ENCODE measurements around the gene FBLN5.
"Not testable (repeated sequence)": the region's sequence is repeated elsewhere in the genome, so short reads cannot be mapped to it uniquely, and the experiment has no call there.

Gene FBLN5

DNA sequence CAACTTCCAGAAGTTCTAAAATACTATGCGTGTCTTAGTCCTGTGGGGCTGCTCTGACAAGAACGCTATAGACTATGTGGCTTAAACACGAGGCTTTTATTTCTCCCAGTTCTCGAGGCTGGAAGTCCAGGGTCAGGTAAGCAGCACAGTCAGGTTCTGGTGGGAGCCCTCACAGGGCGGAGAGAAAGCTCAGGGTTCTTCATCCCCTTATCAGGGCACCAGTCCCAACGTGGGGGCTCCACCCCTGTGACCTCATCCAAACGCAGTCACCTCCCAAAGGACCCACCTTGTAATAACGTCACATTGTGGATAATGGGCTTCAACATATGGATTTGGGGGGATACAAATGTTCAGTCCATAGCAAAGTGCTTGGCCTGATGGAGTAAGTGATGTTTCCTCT, 43.0 kb downstream of the FBLN5 start:
- DNase-seq: no peak

DNA sequence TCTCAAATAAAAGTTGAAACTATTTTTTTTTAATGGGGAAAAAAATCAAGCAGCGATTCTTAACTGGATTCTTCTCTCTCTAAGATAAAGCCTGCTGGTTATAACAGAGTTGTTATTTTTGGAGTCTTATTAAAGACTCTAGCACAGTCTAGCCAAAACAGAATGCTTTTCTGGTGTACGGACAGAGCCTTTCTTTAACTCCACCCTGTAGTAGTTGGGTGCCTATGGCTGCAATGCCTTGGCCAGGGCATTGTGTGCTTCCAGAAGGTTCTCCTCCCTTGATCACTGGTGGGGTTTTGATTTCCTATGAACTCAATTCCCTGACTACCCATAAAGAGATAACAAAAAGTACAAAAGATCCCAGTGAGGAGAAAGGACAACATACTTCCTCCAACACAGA, 44.4 kb downstream of the FBLN5 start:
- DNase-seq: no peak

DNA sequence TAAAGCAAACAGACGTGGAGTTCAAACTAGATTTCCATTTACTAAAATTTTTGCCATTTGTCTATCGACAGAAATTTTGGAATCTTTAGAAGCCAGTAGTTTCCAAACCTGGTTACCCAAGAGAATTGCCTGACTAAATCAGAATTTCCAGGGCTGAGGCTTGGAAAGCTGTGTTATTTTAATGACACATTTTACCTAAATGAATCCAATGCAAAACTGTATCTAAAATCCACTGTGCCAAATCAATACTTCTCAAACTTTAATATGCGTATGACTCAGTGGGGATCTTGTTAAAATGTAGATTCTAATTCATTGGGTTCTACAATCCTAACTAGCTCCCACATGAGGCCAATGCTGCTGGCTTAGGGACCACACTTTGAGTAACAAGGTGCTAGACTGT, 45.2 kb downstream of the FBLN5 start:
- no peak for DNase-seq

DNA sequence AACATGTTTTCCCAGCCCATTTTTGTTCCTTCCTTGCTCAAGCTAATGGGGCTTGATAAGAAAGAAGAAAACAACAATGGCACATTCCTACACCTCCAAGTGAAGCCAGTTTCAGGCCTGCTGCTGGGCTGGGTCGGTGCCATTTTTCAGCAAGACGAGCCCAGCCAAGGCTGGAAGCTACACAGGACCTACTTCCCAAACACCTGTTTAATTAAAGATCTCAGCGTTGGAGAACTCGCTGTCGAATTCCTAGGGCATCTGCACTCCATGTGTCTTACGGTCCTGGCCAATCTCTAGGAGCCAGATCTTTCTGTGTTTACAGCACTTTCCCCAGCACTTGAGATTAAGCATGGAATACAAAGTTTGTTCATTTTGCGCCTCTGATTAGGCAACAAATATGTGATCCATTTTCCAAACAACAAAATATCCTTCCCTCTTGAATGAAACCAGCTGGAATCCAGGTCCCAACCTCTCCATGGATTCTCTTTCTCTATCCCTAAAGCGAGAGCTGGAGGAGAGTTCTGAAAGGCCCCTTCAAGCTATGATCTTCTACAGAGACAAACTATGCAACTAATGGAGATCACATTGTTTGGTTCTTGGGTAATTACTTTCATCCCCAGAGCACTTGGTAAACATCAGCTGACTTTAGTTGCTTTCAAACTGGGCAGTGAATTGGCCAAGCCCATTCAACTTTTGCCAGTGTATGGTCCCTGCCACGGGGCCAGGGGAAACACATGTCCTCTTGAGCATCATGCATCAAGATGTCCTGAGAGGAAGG, 45.9 kb downstream of the FBLN5 start:
- DNase-seq: no peak

DNA sequence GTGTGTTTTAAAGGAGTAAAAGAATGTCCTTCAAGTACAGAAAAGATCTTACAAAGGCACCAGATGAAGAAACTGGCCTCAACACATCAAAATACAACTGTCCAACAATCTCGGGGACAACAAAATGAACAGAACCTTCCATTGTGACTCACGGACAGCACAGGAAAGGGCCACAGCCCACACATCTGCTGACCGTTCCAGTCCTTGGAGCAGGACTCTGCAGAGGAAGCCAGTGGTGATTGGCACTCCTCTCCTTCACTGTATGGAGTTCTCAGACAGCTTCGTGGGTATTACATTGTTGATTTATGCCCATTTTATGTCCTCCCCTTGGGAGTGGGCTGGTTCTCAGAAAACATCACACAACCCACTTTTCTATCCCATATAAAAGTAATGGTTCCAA, 47.7 kb downstream of the FBLN5 start:
- DNase-seq: no peak

DNA sequence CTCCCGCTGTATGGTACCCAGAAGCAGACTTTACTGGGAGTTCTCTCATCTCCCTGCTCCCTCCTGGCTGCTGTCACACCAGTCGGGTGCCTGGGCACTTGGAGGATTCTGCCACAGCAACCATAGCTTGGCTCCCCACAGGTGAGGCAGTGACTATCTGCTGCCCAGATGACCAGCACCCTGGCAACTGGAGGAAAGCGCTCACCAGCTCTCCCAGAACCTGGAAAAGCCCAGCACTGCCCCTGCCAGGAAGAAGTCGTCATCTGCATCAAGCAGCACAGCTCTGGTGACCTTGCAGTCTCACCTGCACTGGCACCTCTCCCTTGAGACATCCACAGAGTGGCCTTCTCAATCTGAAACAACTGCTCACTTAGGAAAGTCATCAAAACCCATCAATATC, 48.3 kb downstream of the FBLN5 start:
- DNase-seq: no peak

DNA sequence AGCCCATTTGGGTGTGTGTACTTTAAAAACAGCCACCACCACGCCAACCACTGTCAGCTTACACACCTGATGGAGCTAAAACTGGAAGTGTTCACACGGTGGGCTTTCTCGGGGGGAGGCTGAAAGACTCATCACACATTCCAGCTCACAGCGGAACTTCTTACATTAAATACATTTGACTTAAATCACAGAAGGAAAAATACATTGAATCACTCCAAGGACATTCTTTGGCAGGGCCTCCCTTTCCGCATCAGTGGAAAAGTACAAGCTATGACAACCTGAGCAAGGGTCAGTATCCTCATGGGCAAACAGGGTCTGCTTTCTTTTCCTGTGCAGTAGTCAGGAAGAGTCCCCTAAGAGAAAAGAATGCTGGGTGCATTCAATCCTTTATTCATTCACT, 49.1 kb downstream of the FBLN5 start:
- DNase-seq: no peak

DNA sequence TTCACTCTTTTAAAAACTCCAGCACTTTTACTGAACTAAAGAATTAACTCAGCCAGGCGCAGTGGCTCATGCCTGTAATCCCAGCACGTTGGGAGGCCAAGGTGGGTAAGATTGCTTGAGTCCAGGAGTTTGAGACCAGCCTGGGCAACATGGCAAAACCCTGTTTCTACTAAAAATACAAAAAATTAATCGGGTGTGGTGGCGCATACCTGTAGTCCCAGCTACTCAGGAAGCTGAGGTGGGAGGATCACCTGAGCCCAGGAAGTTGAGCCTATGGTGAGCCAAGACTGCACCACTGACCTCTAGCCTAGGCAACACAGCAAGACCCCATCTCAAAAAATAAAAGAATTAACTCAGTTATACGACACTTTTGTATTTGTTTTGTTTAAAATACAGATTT, 49.8 kb downstream of the FBLN5 start:
- DNase-seq: not testable (repeated sequence)

DNA sequence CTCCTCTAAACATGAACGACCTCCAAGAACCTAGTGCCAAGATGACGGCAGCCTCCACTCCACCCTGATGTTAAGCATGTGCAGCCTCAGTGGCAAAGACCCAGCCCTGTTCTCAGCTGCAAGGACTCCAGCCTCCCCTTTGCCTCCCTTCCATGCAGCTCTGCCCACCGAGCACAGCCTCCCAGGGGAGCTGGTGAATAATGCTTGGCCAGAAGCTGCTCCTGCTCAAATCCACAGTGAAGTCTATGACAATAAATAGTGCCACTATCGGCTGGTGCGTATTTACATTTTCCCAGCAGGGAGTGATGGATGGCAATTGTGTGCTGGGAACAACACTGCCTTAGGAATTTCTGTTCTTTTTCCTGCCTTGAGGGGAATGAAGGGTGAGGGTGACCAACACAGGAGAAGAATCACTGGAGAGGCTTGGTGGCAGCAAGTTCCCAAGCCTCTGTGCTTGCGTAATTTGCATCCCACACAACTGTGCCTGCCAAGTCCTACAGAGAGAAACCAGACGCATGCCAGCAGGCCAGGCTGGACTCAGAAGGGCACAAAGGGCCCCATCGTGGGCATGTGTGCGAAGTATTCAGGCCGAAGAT, 50.3 kb downstream of the FBLN5 start:
- no peak for DNase-seq

DNA sequence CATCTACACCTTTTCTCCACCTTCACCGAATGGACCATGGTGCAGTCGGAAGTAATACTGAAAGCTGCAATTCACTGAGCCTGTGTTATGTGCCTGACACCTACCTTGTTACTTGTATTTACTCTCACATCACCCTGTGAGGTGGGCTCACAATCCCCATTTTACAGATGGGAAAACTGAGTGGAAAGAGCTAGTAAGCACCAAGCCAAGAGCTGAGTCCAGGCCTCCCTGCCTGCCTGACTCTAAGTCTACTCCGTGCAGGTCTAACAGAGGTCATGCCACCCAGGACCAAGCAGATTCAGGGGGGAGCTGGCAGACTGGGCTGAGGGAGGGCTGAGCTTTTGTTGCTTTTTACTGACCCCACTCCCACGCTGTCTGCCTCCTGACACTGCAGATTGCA, 51.1 kb downstream of the FBLN5 start:
- no peak for DNase-seq

DNA sequence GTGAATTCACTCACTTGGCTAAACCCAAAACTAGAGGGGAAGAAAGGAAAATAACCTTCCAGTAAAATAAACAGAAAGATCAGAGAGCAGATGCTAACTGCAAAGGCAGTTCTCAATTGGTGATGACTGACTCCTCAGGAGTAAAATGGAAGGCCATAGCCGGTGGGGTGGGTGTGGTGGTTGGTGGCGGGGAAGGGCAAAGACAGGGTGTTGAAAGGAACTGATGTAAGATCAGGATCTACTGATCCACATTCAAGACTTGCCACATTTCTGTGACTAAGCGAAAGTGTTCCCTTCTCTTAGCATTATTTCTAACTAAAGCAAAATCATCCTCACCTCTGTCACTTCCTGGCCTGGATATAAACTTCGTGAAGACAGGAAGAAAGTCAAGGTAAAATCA, 53.8 kb downstream of the FBLN5 start:
- DNase-seq: no peak

DNA sequence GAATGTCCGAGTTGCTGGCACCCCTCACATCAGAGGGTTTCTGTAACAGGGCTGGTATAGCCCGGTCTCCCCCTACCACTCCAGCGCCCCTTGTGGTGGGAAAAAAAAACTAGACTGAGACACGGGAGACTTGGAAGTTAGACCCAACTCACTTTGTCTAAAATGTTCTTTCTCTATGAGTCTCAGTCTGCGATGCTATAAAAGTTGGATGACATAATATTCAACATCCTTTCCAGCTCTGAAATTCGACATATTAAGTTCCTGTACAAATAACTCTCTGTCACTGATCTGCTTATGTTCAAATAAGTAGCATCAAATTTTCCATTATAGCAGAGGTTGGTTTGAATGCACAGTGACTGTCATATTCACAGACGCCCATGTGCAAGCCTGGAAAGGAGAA, 54.5 kb downstream of the FBLN5 start:
- DNase-seq: no peak

DNA sequence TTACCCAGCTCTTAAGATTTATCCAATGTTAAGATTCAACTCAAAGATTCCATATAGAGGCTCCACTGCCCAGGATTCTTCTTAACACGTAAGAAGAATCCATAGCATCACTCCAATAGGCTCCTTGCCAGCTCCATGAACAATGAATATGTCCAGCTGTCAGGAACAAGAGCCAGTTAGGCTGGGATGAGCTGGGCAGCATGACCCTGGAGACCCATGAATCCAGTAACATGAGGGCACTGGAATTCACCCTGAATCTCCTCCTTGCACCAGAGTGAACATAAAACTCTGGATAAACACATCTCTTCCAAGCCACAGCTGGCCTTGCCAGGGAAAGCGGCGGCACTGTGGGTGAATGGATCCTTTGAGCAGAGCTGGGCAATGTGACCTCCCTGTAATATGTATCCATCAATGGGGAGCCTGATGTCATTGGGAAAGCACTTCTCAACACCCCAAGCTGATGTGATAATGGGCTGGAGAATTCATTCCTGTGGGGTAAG, 55.7 kb downstream of the FBLN5 start:
- no peak for DNase-seq

DNA sequence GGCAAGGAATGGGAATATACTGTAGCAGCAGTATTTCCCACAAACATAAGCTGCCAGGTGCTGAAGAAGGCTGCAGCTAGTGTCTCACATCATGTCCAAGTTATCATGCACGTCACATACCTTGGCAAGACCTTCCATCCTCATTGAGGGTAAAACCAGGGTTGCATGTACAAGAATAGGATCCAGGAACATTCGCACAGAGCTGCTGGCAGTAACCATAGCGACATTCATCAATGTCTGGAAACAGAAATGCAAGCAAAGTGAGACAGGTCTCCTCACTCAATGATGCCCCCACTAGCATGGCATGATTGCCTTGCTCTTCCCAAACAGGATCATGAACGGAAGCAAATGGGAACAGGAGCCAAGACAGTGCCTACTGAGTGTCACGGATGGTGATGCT, 56.4 kb downstream of the FBLN5 start:
- no peak for DNase-seq

DNA sequence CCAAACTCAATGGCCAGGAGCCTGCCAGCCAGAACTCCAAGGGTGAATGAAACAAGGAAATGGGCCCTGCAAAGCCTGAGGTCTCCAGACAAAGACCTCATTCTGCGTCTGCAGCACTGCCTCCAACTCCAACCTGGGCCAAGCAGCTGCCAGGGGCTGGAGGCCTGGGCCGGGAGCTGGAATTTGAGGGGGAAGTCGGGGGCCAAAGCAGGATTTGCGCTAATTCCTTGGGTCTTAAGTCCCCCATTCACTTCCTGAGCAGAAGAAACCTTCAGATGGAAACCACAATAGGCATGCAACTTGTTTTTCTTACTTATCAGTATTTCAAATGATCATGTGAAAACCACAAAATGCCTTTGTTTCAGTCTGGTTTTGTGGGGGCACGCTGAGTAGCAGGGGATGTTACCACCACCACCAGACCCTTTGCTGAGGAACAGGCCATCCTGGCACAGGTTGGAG, 57.2 kb downstream of the FBLN5 start:
- DNase-seq: no peak

DNA sequence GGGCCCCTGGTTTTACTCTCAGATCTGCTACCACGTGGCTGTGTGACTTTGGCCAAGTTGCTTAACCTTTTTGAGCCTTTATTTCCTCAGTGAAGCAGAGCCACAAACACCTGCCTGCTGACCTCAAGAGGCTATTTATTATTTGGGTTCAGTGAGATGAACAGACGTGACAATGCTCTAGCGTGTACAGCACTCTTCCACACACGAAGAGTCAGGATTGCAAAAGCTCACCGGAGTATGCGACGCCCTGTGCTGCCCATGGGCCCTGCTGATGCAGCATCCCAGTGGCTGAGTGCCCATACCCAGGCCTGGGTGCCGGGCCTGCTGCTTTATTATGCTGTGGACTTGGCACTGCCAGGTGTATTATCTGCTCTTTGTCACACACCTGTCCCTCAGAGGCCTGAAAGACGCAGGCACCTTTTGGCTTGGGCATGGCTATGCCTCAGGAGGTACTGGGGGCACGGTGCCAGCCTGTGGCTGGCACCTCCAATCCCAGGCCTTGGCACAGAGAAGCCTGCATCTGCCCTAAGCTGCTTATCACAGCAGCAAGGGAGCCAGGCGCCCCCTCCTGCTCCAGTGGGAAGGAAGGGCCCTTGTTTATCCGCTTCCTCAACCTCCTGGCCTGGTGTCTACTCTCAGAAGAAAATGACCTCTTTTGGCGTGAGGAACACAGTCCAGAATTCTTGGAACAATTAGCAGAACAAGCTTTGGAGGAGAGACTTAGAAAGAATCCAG, 57.9 kb downstream of the FBLN5 start:
- DNase-seq: no peak

DNA sequence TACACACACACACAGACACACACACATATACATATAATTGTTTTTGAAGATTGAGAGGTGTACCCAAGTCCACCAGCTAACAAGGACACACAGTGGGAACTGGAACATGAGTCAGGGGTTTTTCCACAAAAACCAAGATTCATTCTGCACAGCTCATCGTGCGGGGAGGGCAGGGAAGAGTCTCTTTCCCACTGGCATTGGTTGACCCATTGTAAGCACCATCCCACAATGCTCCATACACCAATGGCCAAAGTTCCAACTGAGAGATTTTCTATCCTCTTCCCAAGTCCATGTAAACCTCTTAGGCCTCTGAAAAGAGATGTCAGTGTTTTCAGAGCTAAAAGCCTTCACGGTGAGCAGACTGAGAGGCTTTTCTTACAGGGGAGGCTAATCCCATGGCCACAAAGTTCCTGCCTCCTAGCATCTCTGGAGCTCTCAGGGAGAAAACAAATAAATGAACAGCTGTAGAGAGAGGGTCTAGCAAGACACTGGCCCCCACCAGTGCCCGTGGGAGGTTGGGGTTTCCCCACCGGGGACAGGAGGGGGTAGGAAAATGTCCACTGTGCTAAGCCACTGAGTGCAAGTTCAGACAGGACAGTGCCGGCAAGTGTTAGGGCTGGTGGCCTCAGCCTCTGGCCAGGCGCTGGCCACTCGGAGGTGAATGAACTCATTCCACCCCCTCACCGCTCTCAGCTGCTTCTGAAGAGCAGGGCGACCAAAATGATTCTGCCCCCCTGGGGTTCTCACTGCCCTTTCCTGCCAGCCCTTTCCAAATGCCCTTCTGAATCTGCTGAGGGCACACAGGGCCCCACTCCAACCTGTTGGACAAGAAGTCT, 58.6 kb downstream of the FBLN5 start:
- DNase-seq: no peak

DNA sequence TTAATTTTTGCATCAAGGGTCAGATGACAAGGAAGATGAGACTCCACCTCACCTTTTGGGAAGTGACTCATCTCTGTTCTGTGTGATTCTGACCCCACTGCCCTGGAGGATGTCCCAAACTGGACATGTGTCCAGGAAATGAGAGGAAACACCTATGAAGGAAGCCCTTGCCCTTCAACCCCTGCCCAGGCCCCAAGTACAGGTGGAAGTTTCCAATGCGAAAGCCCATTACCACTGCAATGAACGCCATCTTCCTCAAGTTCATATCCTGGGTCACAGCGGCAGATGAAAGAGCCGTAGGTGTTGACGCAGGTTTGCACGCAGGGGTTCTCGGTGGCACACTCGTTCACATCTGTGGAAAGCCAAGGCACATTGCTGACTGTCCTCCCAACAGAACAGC, 60.5 kb downstream of the FBLN5 start:
- DNase-seq: no peak

DNA sequence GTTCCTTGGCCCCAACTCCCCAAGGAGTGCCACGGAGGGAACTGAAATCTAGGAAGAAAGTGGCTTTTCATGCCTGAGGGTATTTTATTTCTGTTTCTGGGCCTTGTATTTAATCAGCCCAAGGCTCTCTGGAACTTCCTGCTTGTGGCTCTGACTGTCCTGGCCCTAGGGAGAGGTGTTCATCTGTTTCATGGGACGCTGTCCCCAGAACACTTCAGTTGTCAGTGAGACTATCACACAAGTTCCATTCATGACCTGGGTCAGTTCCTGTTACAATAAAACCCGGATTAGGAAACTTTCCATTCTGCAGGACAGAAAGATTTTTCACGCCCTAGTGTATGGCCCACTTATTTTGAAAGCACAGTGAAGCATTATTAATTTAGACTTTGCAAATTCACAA, 61.7 kb downstream of the FBLN5 start:
- no peak for DNase-seq

DNA sequence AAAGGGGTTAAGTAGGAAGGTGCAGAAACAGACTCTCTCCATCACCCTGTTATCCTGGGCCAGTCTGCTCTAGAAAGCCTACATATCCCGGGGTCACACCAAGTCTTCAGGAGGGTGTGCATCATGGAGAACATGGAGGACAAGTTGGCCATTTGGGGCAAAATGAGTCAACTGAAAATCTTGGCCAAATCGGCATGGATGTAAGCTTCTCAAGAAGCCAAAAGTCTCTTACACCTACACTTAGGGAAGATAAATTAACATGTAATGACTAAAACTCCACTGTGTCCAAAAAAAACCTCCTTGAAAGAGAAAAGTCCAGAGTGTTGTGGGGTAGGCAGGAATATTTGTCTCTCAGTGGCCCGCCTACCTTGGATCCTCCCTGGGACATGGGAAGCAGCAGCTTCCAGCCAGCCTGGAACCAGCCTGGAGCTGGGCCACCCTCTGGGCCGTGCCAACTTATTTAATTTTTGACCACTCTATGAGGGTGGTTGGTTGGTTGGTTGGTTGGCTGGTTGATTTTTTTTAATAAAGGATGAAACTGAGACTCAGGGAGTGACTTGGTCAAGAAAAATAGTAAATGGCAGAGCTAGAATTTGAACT, 62.3 kb downstream of the FBLN5 start:
- DNase-seq: no peak

DNA sequence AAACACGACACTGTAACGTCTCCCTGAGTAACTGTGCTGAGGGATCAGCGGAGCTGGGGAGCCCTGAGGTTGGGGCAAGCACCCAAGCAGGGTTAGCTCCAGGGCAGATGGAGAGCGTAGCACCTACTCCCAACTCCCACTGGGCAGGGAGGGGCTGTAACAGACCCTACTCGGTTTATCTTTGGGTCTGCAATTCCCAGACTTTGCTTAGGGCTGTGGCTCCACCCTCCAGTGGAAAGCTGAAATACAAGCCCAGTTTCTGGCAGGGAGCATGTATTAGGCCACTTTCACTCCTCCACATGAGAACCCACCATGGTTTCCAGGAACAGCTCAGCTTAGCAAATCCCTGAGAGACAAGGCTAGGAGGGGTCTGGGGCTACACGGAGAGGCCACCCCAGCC, 62.8 kb downstream of the FBLN5 start:
- DNase-seq: no peak

DNA sequence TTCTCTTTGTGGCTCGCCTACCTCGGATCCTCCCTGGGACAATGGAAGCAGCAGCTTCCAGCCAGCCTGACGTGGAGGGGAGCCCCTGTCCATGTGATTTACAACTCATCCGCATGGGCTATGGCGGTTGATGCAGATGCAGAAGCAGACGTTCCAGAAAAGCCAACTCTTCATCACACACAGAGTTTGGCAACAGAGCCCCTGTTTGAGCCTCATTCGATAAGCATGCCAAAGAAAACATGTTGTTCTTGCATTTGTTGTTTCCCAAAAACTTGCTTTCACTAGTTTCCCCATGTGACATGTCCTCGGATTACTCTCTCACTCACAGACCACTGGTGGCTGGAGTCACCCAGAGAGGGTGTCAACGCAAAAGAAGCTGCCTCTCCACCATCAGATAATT, 63.7 kb downstream of the FBLN5 start:
- no peak for DNase-seq

DNA sequence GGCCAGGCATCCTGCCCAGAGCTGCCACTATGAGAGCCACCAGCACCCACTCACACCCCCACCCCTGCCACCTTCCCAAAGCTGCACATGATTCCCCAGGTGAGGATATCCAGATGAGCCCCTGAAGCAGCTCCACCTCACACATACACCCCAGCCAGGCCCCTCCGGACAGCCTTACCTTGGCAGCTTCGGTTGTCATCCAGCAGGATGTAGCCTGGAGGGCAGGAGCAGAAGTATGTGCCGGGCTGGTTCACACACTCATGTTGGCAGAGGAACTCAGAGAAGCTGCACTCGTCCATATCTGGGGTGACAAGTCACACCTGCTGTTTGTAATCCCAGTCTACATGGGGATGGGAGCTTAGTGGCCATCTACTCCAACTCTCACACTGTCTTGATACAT, 64.7 kb downstream of the FBLN5 start:
- DNase-seq: no peak
